DMS 273 (cell line): Measurements from ENCODE around the gene CNTFR.

Experiments
- DNase-seq: peaks from one replicate; lab custom pipeline; 2025; ENCODE audit not compliant: unreplicated experiment; lab: John Stamatoyannopoulos, UW

Gene CNTFR

DNA sequence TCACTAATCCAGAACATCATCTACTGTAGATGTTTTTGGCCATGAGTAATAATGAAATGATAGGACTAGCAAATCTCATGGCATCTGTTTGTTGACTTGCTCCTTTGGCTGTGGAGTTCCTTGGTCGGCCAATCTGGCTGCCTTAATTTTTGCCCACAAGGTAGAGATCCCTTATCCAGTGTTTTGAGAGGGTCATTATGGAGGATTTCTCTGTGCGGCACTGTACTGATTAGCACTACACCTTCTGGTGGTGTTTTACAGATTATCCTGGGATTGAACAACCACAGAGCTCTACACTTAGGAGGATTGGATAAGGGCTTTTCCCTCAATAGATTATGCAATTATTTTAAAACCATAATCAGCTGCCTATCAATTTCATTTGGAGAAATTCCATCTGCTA lies 63.5 kb downstream of the CNTFR start:
- DNase-seq, result no peak

DNA sequence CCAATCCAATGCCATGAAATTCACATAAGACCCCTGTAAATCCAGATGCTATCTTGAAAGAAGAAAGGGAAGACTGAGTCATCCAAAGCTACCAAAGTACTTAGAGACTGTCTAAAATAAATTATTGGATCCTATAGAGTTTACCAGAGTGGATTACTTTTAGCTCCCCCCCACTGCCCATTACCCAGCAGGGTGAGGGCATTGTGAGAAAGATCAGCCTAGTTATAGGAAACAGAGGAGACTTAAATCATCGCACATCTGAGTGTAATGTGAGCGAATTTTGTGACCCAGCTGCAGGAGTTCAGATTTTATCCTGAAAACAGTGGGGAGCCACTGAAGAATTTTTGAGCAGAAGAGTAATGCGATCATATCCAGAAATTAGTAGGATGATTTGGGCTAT lies 65.2 kb downstream of the CNTFR start:
- no peak for DNase-seq

DNA sequence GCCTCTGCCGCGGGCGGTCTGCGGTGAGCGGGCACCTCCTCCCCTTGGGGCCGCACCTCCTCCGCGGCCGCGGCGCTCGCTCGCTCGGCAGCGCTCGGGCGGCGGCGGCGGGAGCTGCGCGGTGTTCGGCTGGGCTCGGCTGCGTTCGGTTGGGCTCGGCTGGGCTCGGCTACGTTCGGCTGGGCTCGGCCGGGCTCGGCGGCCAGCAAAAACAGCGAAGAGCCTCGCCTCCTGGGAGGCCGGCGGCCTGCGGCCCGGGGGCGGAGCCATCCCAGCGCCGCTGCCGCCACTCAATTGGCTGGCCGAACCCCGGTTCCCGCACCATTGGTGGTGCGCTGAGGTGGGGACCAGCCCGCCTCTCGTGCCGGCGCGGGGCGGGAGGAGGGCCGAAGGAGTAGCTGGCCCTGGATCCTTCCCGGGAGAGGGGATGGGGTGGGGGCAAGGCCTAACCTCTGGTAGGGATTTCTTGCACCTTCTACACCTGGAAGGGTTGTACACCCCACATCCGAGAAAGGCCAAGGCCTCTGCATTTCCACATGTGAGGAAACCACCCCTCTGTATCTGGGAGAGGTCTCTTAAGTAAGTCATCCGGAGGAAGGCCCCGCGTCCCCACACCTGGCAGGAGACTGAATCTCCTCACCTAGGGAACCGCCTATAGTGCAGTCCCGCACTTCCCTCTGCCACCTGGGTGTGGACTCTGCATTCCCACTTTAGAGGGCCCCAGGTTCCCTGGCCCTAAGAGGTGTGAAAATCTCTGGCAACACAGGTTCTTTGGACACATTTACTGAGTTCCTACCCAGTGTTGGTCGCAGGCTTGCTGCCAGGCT lies 66.3 kb downstream of the CNTFR start, which contains the start of gene ENHO:
Gene ENHO (minus strand): TSS at position 20 of the 827 bp plus-strand sequence. CDS start 1,295 bp downstream, outside the sequence.
- peak; percentile 96 for DNase-seq

DNA sequence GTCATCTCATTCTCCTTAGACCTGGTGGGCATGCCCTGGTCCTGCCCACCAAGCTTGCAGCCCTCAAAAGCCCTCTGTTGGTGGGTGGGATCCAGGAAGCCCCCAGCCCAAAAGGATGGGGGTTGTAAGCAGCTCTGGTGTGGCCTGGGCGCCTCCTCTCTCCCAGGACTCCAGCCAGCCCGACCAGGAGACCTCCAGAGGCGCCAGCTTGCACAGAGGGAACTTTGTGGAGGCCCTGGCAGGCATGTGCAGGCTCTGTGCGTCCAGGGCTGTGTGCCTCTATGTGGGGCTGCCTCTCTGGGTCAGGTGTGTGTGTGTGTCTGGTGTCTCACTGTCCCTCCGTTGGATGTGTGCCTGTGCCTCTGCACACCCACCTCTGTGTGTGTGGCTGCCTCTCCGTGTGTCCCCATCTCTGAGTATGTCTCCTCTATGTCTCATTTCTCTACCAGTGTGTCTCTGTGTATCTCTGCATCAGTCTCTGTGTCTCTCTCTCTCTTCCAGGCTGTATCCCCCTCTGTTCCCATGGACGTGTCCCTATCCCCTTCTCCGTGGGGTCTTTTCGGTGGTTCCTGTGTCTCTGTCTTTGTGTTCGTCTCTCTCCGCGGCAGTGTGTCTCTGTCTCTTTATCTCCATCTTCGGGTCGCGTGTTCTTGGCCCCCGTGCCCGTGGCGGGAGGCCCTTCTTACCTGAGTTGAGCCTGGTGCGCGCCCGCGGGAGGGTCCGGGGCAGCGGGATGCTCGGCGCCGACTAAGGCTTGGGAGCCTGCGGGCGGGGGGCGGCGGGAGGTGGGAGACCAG lies 67.2 kb downstream of the CNTFR start:
- DNase-seq, result peak; percentile 28

DNA sequence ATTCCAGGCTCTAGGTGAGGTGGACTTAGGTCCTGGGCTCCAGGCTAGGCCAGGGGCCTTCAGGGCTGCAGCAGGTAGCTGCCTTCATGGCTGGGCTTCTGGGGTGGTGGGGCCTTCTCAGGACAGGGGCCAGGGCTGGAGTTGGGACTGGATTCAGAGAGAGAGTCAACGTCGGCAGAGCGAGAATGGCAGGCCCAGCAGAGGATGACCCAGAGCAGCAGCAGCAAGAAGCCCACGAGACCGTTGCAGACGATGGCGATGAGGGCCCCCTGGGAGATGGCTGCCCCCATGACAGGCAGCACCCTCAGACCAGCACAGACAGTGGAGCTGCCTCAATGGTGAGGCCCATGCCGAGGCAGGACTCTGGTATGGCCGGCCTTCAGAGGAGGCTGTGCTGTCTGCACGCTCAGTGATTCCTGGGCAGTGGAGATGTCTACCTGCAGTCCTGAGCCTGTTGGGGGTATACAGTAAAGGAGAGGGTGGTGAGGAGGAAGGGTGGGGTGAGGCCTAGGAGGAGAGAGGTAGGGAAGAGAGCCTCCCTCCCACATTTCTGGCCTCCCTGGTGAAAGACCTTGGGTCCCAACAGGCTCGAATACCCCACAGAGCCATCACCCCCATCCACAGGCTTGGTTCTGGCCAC lies 68.0 kb downstream of the CNTFR start:
- DNase-seq, result no peak

DNA sequence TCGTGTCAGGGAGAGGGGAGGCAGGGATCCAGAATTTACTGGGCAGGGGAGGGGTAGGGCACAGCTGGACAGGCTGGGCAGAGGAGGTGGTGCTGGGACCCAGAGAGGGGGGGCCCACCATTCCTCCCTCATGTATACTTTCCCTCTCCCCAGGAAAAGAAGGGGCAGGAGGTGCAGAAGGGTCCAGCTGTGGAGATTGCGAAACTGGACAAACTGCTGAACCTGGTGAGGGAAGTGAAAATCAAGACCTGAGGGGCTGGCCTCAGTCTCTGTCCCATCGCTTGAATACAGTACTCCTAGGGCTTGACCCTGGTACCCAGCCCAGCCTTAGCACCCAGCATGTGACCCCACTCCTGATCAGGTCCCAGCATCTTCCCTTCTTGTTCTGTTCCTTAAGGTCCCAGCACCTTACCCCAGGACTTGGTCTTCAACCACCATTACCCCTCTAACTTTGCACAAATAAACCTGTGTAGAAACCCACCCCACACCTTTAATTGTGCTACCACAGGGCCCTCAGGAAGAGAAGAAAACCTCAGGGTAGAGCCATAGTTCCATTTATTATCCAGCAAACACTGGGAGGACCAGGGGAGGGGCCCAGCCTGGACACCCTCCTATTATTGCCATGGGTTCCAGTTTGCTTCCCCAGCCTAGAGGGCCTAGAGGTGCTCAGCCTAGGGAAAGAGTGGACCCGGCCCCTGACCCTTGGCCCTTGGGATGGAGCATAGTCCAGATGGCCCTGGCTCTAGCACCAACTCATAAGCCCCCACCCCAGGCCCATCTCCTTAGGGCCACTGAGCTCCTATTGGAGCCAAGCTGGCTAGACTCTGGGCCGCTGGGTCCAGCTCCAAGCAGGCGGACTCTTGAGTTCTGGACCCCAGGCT lies 68.8 kb downstream of the CNTFR start:
- no peak for DNase-seq

DNA sequence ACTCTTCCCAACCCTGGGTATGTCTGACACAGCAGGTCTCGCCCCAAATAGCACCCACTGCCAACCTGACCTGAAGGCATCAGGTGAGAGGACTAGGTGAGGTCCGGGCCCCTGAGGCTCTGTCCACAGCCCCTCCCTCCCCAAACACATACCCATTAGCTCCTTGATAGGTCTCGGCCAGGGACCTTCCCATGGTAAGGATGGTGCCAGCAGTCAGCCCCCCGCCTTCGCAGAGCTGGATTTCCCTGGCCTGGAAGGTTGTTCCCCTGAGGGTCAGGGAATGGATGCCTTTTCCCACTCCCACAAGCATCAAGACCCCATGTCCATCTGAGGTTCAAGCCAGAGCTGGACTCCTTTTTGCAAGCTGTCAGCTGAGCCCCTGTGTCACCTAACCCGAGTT lies 69.4 kb downstream of the CNTFR start:
- DNase-seq, result no peak

DNA sequence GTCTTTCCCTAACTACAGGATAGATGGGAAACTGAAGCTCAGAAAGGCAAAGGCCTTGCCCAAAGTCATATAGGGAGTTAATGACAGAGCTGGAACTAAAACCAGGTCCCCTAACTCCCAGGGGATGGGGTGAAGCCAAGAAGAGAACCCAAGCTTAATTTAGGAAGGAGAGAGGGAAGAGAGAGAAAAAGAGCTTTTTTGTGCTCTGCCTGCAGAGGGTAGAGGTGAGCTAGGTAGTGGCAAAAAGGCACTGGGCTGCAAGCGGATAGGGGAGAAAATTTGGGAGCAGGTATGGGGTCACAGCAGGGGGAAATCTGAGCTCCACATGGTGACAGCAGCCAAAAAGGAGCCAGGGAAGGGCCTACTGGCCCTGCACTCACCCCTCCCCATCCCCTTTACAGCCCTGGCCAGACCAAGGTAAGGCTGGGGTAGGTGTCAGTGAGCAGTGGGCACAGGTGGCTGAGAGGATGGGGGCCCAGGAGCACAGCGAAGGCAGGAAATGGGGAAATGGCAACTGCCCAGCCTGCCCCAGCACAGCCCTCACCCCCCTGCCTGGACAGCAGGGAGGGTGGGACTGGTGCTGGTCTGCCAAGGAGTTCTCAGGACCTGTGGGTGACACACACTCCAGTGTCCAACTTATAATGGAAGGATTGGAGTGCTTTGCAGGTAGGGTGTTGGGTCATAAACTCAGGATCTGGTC lies 70.1 kb downstream of the CNTFR start:
- DNase-seq, result no peak

DNA sequence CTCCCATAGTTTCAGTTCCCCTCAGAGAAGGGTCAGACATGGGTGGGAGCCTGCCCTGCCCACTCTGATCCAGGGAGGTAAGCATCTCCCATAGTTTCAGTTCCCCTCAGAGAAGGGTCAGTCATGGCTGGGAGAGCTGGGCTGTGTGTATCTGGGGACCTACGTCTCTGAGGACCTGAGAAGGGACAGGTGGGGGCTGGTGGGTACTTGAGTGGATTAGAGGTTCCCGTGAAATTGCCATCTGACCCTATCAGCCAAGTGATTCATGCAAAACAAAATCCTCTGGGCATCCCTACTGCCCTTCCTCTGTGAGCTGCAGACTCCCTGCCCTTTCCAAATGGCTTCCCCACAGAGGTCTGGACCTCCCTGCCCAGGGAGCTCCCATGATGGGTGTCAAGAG lies 70.6 kb downstream of the CNTFR start:
- no peak for DNase-seq

DNA sequence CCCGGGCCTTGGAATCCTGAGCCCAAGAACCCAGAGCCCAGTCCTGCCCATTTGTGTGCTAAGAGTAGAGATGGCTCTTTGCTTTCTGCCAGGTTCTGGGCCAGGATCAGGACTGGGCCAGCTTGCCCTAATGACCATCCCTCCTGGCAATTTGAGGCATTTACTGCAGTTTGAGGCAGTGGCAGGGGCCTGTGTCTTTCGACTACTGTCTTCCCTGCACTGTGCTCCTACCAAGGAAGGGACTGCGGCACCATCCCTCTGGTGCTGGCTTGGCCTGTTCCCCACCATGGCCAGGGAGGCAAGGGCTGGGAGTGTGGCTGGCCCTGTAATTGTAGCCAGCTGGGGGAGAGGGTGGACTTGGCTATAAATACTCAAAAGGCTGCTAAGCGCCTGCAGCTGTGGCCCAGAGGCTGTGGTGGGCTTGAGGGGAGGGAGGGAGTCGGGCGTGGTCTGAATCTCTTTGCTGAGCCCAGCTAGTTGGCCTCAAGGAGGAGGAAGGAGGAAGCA lies 71.4 kb downstream of the CNTFR start:
- no peak for DNase-seq

DNA sequence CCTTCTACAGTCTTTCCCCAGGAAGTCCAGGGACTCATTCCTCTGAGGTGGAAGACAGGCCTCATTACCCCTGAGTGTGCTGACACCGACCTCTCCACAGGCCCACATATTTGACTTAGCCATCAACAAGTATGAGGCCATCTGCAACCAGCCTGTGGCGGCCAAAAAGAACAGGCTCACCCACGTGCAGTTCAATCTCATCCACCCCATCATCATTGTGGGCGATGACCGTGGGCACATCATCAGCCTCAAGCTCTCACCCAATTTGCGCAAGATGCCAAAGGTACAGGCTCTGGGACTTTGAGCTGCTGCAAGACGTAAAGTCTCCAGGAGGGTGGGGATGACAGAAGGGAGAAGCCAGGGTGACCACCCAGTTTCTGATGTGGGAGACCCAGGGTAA lies 72.3 kb downstream of the CNTFR start:
- DNase-seq, result no peak

DNA sequence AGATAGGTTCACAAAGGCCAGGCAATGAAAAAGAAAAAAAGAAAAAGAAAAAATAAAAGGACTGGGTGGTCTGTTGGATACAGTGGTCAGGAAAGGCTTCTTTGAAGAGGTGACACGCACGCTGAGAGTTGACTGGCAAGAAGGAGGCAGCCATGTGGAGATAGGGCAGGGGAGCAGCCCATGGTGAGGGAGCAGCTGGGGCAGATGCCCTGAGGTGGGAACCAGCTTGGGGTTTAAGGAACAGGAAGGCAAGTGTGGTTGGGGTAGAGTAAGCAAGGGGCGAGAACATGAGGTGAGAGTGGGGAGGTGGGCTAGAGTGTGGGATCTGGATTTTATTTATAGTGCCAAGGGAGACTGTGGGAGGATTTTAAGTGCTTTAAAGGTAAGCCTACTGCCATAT lies 73.6 kb downstream of the CNTFR start:
- no peak for DNase-seq

DNA sequence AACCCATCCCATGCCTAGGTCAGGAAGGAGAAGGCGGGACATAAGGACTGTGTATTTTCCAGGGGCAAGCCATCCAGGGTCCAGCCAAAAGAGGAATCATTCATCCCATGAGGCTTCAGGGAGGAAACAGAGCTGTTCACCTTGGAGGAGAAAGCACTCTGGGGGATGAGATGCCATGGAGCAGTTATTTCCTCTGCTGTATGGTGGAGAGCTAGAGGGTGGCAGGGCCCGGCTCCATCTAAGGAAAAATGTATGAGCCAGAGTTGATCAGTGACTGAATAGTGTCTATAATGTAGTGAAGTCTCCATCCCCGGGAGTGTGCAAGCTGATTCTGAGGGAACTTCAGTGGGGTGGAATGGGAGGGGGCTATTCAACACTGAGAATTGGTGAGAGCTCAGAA lies 74.7 kb downstream of the CNTFR start:
- DNase-seq, result no peak

DNA sequence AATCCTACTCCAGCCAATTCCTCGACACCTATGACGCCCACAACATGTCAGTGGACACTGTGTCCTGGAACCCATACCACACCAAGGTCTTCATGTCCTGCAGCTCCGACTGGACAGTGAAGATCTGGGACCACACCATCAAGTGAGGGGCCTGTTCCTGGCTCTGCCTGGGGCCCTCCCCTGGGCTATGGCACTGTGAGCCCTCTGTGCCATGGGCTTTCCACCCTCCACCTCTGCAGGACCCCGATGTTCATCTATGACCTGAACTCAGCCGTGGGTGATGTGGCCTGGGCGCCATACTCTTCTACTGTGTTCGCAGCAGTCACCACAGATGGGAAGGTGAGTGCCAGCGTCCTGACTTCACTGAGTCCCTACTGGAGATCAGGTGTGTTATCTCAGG lies 75.1 kb downstream of the CNTFR start:
- no peak for DNase-seq

DNA sequence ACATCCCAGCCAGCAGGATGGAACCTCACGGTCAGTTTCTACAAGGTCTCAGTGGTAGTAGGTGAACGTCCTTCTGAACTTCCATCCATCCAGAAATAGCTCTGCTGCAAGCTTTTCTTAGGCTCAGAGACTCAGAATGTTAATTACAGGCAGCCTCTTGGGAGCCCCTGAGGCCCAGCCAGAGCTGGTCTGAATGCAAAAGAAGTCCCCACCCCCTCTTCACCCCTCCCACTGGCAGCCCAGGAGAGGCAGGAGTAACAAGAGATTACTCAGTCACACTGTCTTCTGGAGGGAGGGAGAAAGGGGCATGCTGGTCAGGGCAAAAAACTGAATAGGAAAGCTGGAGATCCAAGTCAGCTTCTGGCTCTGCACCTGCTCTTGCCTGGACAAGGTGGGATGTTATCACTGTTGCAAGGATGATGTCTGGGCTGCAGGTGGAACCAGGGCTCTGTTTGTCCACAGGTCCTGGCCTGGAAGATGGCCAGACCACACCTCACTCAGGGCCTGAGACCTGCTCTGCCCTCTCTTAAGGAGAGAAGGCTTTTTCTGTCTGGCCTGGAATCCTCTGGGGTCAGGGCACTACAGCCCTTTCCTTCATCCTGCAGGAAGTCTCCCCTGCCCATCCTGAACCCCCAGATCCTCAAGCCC lies 75.8 kb downstream of the CNTFR start:
- DNase-seq, result peak; percentile 65

DNA sequence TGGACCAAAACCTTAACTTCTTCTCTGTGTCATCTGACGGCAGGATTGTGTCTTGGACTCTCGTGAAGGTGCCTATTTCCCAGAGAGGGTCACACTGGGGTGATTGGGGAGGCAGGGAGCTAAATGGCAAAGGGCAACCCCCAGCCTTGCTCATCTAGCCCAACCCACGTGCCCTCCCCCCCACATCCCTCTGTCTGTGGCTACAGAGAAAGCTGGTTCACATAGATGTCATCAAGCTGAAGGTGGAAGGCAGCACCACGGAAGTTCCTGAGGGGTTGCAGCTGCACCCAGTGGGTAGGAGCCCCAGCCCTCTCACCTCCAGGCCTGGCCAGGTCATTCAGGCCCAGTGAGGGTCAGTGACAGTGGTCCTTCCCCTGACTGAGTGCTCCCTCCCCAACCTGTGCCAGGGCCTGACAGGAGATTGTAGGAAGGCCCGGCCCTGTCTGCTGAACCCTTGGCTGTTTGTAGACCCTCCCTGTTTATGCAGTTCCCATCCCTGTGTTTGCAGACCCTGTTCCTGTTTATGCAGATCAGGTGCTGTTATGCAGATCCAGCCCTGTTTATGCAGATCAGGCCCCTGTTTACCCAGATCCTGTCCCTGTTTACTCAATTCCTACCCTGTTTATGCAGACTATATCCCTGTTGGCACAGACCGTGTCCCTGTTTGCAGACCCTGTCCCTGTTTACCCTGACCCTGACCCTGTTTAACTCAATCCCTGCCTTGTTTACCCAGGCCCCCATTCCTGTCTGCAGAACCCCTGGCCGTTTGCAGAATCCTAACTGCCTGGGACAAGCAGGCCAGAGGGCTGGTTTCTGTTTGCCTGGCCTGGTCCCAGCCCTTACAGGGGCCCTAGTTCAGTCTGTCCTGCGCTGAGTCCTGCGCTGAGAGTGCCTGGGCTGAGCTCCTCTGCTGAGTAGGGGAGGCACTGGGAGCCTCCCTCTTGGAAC lies 77.1 kb downstream of the CNTFR start:
- DNase-seq, result no peak

DNA sequence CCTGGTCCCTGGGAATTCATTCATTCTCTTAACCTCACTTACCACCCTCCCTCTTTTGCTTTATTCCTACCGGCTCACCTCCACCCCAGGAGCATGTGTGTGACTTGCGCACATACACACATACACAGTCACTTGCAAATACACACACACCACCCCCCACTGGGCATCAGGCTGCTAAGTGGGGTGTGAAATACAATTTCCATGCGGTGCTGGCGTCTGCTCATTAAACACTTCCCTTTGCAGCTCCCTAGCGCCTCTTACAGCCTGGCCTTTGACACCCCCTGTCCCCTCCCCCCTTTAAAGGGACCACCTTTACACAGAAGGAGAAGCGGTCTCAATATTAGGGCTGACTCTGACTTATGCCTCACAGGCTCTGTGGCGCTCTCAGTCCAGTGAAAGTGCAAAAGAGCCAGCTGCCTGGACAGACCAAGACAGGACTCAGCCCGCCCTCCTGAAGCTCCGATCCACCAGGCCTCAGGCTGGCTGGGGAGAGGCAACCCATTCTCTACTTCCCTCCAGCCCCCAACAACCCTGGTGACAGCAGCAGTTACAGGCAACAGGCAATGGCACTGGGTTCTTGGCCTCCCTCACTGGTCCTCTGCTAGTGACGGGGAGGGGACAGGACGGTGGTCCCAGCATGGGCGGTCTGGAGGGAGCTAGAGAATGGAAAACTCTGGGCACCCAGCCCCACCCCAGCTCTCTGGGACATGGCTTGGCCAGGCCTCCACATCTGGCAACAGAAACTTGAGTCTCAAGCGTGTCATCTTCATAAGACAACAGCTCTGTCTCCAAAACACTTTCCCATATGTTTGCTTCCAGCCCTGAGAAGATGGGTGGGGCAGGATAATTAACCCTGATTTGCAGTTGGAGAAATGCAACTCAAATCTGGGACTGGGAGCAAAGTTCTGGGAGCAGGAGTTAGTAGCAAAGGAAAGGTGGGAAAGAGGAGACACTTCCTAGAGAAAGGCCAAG lies 78.7 kb downstream of the CNTFR start:
- DNase-seq, result peak; percentile 63
